Activated CD8-positive, alpha-beta memory T cell treated with anti-CD3 and anti-CD28 coated beads, Interleukin-2, amount 50 U/mL, for 1 hour (primary cell): ENCODE data around the gene FAM43B.

Experiments
- DNase-seq: peaks from one replicate; pipeline ENCODE4 v3.0.0-alpha.2; 2020; ENCODE audit errors: extremely low read depth

The FAM43B gene

DNA sequence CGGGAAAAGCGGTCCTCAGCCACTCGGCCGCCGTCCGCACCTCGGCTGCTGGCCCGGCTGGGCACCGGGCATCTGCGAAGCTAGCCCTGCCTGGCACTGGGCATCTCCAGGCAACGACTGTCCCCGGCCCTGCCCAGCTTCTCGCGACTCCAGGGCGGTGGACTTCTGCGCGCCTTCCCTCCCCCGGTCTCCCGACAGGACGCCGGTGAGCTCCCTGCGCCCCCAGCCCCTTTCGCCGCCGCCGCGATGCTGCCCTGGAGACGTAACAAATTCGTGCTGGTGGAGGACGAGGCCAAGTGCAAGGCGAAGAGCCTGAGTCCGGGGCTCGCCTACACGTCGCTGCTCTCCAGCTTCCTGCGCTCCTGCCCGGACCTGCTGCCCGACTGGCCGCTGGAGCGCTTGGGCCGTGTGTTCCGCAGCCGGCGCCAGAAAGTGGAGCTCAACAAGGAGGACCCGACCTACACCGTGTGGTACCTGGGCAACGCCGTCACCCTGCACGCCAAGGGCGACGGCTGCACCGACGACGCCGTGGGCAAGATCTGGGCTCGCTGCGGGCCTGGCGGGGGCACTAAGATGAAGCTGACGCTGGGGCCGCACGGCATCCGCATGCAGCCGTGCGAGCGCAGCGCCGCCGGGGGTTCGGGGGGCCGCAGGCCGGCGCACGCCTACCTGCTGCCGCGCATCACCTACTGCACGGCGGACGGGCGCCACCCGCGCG, 514 bp downstream of the FAM43B start:
- no peak for DNase-seq

DNA sequence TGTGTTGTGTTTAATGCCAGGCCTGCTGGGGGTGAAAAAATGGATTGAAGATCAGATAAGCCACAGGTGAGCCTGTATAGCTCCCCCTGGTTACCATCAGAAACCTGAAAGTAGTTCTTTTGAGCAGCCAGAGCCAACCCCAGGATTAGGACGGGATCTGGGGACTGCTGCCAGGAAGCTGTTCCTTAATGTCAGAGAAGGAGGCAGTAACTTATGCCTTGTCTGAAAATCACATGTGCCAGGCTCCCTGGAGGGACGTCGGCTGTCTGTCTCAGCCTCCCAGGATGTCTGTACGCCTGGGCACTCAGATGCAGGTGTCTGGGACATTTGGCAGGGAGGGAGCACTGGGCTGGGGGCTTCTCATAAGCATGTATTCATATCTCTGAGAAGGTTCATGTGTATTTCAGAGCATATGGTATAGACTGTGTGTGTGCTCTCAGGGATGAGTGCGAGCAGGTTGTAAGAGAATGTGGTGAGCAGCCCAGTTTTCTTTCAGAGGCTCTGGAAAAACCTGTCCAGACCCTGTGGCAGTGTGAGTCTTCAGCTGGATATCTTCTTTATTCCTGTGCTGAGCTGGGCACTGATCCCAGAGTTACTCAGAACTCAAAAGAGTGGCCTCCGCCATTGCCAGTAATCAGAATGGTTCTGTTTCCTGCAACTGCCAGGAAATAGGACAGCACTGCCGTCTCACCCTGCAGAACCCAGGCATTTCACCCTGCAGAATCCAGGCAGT, 2.8 kb downstream of the FAM43B start:
- no peak for DNase-seq

DNA sequence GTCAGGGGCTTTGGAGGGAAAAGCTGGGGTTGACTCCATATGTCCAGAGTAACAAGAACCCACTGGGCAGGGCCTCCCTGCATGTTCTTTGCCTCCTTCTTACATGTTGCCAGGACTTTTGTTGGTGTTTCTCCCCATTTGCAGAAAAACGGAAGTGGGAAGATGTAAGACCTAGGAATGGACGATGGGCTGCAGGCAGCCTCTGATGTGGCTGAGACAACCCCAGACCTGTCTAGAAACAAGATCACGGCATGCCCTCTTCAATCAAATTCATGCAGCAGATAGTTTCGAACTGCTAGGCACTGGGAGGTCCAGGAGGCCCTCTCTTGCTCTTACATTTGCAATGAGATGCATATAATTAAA, 3.4 kb downstream of the FAM43B start:
- no peak for DNase-seq

DNA sequence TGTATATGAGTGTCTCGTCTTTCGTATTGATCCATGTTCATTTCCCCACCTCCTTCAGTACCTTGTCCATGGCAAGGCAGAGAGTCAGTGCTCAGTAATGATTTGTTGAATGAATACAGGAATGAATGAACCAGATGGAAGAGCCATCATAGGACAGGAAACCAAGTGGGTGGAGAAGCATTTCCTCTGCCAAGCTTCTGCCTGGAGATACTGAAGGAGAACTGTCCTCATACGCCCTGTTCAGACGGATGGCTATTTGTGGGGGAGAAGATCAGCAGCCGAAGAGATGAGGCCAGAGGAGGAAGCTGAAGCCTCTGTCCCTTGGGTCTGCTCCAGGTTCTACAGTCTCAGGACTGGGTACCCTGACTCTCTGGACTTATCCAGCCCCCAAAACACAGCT, 5.8 kb downstream of the FAM43B start:
- no peak for DNase-seq

DNA sequence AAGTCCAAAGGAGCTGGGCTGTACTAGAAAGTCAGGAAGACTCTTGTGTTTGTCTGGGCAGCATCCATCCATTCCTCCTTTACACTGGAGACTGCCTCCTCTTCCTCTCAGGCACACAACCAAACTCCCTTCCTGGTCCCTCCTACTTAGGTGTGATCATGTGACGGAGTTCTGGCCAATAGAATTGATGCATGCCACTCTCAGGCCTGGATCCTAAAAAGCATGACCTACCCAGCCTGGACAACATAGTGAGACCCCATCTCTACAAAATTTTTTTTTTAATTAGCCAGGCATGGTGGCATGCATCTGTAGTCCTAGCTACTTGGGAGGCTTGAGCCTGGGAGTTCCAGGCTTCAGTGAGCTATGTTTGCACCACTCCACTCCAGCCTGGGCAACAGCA, 8.6 kb downstream of the FAM43B start:
- no peak for DNase-seq

DNA sequence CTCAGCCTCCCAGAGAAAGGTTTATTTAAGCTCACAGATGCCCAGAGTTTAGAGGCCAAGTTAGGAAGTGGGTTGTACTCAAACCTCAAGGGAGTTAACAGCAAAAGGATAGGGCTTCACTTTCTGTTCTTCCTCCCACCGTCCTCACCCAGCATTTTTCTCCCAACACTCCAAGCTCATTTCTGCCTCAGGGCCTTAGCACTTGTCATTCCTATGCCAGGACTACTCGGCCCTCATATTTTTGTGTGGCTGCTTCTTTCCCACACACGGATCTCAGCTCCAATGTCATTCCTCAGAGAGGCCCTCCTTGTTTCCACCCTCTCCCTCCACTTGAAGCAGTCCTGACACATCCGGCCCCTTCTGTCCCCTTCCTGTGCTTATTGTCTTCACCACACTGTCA, 12.9 kb downstream of the FAM43B start:
- DNase-seq, result no peak

DNA sequence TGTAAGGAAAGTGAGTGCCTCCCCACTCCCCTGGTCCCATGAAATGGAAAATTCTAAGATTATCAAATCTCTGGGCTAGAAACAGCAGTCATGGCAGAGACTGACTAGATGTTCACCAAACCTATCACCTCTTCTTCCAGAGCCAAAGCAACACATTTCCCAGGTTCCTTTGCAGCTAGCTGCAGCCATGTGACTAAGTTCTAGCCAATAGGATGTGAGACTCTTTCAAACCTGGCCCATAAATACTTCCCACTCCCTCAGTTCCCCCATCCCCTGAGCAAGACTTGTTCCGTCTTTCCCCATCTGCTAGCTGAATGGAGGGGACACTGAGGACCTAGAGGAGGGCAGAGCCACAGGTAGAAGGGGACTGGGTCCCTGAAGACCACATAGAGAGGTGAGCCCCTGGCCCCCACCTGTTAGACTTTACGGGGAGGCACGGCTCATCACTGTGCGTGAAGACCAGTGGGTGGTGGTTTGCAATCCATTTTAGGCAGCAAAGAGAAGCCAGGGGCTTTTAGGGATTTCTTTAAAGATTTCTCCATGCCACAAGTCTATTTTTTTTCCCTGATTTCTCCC, 17.2 kb downstream of the FAM43B start:
- no peak for DNase-seq

DNA sequence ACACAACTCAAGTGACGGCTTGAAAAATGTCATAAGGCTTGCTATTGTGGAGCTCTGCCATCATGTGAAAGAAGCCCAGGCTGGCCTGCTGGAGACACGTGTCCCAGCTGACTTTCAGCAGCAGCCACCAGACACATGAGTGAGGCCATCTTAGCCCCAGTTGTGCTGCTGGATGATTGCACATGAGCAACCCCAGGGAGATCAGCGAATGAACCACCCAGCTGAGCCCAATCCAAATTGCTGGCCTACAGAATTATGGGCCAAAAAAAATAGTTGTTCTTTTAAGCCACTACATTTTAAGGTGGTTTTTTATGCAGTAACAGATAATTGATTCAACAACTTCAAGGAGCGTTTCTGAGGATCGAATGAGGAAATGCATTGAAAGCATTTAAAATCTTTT, 19.1 kb downstream of the FAM43B start:
- DNase-seq, result no peak

DNA sequence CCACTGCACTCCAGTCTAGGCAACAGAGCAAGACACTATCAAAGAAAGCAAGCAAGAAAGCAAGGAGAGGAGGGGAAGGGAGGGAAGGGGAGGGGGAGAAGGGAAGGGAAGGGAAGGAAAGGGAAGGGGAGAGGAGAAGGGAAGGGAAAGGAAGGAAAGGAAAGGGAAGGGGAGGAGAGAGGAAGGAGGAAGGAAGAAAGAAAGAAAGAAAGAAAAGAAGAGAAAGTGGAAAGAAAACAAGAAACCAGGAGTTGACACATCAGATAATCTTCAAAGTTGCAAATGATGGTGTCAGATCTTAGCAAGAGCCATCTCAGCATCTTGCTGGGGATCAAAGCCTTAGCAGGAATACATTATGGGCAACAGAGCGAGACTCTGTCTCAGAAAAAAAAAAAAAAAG, 21.6 kb downstream of the FAM43B start:
- DNase-seq, result no peak

DNA sequence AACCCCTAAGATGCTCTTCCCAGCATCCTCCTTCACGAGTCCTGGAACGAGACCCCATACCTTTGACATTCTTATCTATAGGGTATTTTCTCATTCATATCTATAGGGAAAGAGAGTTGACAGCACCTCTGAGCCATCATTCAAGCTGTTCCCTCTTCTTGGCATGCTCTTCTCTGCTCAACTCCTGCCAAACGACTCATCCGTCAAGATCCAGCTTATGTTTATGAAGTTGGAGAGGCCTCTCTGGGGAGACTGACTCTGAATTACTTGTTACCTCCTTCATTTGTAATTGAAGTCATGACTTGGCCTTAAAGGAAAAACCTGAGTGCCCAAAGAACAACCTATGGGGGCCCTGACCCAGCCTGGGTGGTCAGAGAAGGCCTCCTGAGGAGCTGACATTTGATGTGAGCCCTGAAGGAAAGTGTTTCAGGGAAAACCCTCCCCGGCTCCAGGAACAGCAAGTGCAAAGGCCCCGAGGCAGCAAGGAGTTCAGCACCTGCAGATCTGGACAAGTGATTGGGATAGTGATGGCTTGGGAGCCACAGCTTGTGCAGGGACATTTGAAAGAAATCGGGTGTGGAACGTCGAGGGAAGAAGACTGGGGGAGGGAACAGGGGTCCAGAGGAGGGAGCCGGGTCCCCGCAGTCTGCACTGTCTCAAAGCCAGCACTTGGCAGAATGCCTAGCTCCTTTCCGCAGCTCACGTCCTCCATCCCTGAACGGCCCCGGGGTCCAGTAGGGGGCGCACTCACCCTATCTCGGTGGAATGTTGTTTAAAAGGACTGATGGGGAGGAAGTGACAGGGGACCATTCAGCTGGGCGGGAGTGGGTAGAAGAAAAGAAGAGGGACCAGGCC, 22.5 kb downstream of the FAM43B start:
- no peak for DNase-seq

DNA sequence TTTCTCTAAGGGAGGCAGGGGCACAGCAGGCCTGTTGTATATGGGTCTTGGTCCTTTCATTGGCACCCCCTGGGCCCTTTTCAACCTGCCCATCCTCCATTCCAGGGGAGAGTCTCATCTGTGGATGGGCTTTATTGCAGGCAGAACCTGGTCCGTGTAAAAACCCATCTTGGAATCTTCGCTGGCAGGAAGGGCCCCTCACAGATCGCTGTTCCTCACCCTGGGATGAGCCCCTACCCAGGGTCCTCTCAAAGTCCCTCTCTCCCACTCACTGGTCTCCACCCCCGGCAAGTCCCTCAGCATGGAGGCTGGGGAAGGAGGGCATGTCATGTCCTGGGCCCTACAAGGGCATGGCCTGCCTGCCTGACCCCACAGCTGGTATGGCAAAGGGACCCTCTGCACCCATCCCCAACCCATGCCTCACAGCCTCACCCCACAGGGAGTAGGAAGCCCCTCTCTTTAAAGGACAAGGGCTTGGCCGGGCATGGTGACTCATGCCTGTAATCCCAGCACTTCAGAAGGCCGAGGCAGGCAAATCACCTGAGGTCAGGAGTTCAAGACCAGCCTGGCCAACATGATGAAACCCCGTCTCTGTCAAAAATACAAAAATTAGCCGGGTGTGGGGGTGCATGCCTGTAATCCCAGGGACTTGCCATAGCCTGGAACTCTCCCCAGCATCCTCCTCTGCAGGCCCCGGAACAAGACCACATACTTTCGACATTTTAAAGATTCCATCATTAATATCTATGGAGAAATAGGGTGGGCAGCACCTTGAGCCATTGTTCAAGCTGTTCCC, 23.4 kb downstream of the FAM43B start:
- DNase-seq, result no peak

DNA sequence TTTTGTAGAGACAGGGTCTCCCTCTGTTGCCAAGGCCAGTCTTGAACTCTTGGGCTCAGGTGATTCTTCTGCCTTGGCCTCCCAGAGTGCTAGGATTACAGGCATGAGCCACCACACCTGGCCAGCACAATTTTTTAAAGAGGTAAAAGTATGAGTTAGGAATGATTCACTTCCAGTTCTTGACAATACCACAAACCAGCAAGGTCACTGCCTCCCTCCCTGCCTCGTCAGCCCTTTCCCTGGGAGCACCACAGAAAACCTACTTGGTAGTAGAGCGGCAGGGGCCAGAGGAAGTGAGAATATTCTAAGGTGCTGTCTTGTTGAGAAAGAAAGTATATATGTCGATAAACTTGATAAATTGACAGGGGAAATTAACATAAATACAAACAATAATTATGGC, 25.7 kb downstream of the FAM43B start:
- DNase-seq, result no peak

DNA sequence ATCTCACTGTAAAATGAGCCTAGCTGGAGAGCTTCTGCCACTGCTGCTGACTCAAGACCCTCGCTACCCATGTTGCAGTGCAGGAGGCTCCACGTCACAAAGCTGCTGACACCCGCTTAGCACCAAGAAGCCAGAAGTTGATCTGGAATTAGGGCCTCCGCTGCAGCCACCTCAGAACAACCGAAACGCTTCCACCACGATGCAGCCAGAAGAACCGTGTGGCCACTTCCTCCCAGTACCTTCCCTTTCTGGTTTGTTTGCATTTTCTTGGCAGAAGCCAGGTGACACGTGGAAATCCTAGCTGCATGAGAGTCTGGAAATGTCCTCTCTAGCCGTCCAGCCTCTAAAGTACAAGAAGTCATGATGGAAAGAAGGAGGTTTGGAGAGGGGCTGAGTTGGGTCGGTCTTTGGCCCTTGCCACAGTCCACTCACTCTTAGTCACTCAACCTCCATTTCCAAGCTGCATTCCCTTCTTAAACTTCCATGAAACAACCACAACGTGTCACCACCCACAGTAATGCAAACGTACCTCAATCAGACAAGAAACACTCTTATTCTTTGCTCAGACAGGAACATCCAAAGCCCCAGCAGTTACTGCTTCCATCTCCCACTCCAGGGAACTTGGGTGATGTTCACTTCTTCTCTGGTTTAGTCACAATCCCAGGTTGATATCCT, 26.5 kb downstream of the FAM43B start:
- no peak for DNase-seq

DNA sequence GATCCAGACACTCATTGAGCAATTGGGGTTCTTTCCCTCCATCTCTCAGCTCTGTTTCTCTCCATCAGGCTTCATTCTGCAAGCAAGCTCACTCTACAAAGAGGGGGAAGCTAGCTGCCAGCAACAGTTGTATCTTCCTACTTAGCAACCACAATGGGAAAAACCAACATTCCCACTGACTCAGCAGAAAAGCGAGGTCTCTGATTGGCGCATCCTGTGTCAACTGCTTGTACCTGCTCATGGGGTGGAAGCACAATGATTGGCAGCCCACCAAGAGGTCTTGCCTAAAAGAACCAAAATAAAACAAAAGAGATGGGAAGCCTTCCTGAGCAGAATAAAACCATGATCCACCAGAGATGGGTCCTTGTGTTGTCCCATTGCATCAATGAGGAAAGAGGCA, 32.5 kb downstream of the FAM43B start:
- DNase-seq, result no peak

DNA sequence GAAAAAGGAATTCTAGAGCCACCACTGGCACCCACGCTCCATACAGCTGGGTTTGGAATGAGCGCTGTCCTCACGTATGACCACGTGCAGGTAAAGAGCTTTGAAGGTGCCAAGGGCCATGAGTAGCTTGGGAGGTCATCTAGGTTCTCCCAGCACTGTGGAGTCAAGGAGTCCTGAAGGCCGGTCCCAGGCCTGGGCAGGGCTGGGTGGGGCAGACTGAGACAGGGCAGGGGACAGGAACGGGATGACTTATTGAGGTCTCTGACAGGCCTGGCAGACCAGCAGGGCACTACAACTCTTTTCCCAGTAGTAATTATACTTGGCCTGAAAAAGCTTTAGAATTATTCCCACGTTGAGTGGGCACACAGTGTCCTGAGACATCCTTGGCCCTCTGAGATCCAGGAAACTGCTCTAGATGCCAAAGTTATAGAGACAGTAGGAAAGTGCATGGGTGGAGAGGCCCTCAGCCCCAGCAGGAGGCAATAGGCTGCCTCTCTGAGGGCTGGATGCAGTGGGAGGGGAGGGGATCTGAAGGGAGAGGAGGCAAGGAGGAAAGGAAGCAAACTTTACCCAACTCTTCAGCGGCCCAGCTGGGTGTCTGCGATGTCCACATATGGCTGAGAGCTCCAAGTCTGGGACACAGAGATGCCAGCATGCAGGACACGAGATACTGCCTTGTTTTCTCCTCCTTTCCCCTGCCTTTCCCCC, 34.7 kb downstream of the FAM43B start:
- DNase-seq, result no peak

DNA sequence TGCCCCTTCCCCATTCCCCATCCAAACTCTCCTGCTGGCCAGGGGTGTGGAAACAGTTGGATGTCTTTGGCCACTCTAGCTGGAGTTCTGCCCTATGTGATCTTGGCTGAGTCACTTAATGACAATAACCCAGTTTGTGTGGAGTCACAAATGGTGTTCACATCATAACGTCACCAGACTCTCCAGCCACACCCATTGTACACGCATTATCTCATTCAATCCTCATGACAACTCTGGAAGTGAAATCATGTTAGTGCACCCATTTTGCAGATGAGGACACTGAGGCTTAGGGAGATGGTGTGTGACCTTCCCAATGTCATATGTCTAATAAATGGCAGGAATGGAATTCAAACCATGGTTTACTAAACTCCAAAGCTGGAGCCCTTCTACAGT, 35.3 kb downstream of the FAM43B start:
- no peak for DNase-seq

DNA sequence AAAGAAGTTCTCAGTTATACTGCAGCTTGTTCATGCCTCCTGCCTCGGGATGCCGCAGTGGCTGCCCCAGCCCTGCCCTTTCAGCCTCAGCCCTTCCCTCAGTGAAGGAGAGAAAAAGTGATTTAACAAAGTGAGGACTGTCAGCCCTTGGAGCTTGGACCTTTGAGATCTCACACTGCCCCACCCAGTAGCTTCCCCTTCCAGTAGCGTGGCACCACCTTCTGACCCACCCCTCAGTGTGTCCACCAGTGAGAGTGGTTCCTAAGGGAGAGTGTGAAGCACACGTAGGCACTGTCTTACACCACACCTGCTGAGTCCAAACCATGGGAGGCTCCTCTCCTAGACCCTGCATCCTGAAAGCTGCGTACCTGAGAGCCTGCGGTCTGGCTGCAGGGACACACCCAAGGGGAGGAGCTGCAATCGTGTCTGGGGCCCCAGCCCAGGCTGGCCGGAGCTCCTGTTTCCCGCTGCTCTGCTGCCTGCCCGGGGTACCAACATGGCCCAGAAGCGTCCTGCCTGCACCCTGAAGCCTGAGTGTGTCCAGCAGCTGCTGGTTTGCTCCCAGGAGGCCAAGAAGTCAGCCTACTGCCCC, 36.4 kb downstream of the FAM43B start, which contains the start of gene CDA:
TSS of gene CDA (plus strand) at position 464 of the 592 bp plus-strand sequence. CDS start at position 497, 33 bp downstream.
- no peak for DNase-seq

DNA sequence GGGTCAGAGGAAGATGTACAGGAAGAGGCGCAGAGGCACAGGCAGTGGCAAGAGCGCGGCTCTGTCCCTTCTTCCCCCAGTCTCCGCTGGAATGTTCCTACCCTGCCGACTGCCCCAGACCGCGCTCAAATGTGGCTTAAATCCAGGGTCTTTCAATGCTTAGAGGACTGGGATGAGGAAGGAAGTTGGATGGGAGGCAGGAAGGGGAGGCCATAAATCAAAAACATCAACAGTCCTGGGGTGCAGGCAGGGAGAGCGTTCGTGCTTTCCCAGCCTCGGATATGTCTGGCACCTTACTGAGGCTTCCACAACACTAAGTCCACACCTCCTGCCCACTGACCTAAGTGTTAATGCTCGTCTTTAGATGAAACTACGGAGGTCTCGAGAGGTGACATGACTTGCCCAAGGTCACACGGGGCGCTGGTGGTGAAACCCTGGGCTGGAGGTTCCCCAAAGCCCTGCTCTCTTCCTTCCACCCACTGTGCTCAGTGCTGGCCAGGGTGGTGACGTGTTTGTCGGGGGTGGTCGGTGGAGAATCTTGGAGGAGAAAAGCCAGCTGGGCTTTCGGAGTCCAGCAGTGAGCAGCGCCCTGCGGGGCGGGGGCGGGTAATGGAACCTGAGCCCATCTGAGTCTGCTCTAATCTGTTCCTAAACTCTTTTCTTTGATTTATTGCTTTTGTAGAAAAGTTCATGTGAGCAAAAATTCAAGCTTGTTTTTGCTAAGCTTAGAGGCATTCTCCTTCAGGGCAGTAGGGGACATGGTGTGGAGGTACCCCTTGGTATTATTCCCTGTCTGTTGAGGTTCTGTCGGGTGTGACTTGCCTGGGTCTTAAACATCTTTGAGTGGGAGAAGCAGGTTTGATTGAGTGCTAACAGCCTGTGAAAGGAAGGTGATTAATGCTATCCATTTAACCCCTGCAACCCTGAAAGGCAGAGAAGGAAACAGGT, 37.2 kb downstream of the FAM43B start:
- no peak for DNase-seq

DNA sequence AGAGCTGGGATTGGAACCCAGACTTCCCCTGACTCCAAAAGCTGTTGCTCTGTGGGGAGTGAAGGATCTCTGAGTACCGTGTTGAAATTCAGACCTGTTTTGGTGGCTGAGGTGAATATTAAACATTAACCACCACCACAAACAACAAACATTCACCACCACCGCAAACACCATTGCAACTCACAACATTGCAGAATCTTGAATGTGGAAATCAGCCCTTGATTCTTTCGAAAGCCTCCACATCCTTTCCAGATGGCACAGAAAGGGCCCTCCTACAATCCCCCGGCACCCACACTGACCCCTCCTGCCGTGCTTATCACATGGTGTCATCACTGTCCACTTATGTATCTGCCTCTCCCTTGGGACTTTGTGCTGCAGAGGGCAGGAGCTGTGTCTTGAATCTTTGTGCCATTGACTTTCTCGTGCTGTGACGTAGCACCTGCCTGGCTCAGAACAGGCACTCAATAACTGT, 38.0 kb downstream of the FAM43B start:
- no peak for DNase-seq
